Gastroesophageal sphincter (tissue), 4 donors: ENCODE measurements around the gene LRRTM4. TPM values are rescaled to one million over a fixed set of nuclear protein-coding genes. Genes with fewer than 3 reads are reported as not detected.

Source experiments
- ATAC-seq: fragments of 150-250 bp; one replicate; pipeline ENCODE4 v1.9.1; 2016; ENCODE audit warnings: mild to moderate bottlenecking, moderate library complexity
- H3K27ac ChIP-seq, 4 donors: fragments of 200-600 bp; sonication (generic) in 3 of 4; 1 replicate in 3 of 4; 2 replicates in 1 of 4; pipeline ENCODE4 v1.5.1; 2016 to 2019
- H3K27me3 ChIP-seq: fragments of 200-600 bp; sonication (generic); one replicate; pipeline ENCODE4 v1.5.1; 2019
- H3K36me3 ChIP-seq, 2 donors: fragments of 200-600 bp; sonication (generic); one replicate each; pipeline ENCODE4 v1.5.1; 2019; ENCODE audit warnings: control low read depth in 1 of 2
- H3K4me1 ChIP-seq, 3 donors: fragments of 200-600 bp; sonication (generic); 1 replicate in 2 of 3; 2 replicates in 1 of 3; pipeline ENCODE4 v1.5.1; 2016 to 2019; ENCODE audit warnings: control low read depth in 2 of 3
- H3K4me3 ChIP-seq, 2 donors: fragments of 200-600 bp; sonication (generic); one replicate each; pipeline ENCODE4 v1.5.1; 2019; ENCODE audit warnings: mild to moderate bottlenecking in 1 of 2, moderate library complexity in 1 of 2
- H3K9me3 ChIP-seq, 3 donors: fragments of 200-600 bp; sonication (generic); one replicate each; pipeline ENCODE4 v1.5.1; 2017 to 2019; ENCODE audit warnings: control low read depth in 2 of 3
- CTCF ChIP-seq, 4 experiments: fragments of 200-600 bp in 2 of 4; fragments of 450-650 bp in 2 of 4; sonication (generic) in 1 of 4; IDR thresholded peaks; one replicate each; pipeline ENCODE4 v1.5.1; 2017 to 2019; ENCODE audit warnings: antibody characterized with exemption in 4 of 4, mild to moderate bottlenecking in 2 of 4, moderate library complexity in 2 of 4
- EP300 ChIP-seq: sonication (generic); formaldehyde crosslinking; IDR thresholded peaks from one replicate; pipeline ENCODE4 v1.6.1; 2017; ENCODE audit warnings: antibody characterized with exemption, mild to moderate bottlenecking
- POLR2A ChIP-seq, 2 donors: fragments of 450-650 bp; IDR thresholded peaks; one replicate each; pipeline ENCODE4 v1.6.1; 2017; ENCODE audit warnings: antibody characterized with exemption in 2 of 2, mild to moderate bottlenecking in 2 of 2, moderate library complexity in 1 of 2
- POLR2AphosphoS5 ChIP-seq: sonication (generic); formaldehyde crosslinking; IDR thresholded peaks from one replicate; pipeline ENCODE4 v1.6.1; 2017; ENCODE audit warnings: antibody characterized with exemption
- WGBS, 2 donors: methylation state at CpG; one replicate each; pipeline ENCODE4 v1.1.5; 2018; ENCODE audit warnings: low coverage in 1 of 2; 5-methylcytosine and 5-hydroxymethylcytosine counted together
- total RNA-seq, 4 donors: library from RNA; depleted of rRNA; stranded (reverse); fragments of >200 nt; gene quantifications; one replicate each; pipeline ENCODE4 v1.1.0, GENCODE V29; 2016

Gene LRRTM4
- total RNA-seq, 4 donors from 2014 or later = 0.12 to 0.30 (median 0.27) TPM; not detected in 1

DNA sequence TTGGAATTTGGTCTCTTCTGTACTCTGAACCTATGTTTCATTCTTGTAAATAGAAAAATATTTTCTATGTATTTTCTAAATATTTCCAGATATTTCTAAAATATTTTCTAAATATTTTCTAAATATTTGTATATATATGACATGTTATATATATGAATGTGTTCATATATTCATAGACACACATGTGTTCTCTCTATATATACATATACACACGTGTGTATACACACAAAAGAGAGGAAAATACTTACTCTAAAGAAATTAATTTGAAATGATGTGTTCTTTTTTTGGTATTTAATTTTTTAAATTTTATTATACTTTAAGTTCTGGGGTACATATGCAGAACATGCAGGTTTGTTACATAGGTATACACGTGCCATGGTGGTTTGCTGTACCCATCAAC is 589.6 kb downstream of the LRRTM4 start:
- Histone ChIP-seq H3K27ac (no peak overlapping the region), H3K9me3 (no peaks in the 10 kb centered on the region), H3K27me3 (no peaks in the 10 kb centered on the region), H3K36me3 (no peaks in the 10 kb centered on the region), H3K4me1 (no peaks in the 10 kb centered on the region), H3K4me3 (no peak overlapping the region)
- WGBS, 2 donors = 83 to 93% methylated on average over 1 to 2 of the region's 2 CpGs
- no peak for ATAC-seq
- TF ChIP-seq CTCF (IDR thresholded peaks at IDR 0.05) (no peak), POLR2AphosphoS5 (no peak), EP300 (no peak), POLR2A (IDR thresholded peaks at IDR 0.05) (no peak)

DNA sequence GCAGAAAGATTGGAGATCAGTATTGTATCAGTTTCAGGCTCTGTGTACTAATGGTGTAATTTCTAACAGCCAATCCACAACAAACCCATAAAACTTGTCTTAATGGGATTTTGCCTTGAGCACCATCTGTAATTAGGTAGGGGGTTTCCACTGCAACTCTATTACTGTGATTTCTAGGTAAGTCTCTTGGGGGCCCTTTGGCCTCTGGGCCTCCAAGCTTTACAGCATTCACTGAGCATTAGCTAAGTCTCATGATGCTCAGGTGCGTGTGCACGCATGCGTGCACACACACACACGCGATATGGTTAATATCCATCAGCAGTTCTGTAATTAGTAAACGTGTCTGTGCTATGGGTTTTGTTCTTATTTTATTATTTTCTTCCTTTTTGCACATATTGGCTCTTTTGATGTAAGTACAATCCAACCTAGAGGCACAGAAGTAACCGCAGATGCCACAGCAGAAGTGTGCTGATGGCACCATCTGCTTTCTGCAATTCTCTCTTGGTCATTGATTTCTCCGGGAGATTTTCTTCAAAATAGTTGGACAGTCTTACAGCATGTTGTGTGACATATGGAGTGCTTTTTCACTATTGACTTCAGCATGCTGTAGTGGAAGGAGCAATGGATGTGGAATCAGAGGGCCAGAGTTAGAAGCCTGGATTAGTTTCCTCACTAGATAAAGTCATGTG is 592.0 kb downstream of the LRRTM4 start:
- Histone ChIP-seq H3K27me3 (no peaks in the 10 kb centered on the region), H3K4me1 (no peaks in the 10 kb centered on the region), H3K4me3 (no peak overlapping the region), H3K36me3 (no peaks in the 10 kb centered on the region), H3K9me3 (no peaks in the 10 kb centered on the region), H3K27ac (no peak overlapping the region)
- WGBS, 2 donors = 91 to 94% methylated on average over 7 to 8 of the region's 8 CpGs
- TF ChIP-seq POLR2AphosphoS5 (no peak), CTCF (IDR thresholded peaks at IDR 0.05) (no peak), POLR2A (IDR thresholded peaks at IDR 0.05) (no peak), EP300 (no peak)
- no peak for ATAC-seq

DNA sequence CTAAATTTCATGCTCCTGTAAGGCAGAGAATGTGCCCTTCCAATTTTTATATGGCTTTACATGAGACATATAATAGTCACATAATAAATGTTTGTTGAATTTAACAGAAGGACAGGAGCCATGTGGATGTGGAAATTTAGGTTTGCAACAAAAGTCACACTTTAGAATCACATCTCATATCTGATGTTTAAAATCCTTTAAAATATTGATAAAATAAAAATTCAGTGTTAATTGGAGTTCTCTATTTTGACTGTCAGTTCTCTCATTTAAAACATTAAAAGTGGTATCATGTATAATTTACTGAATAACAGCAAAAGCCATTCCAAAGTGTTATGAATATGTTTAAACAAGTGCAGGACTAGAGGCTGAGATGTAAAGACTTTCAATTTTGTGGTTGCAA is 594.1 kb downstream of the LRRTM4 start:
- H3K36me3 ChIP-seq = no peaks in the 10 kb centered on the region
- TF ChIP-seq CTCF (IDR thresholded peaks at IDR 0.05) (no peak), POLR2AphosphoS5 (no peak), EP300 (no peak), POLR2A (IDR thresholded peaks at IDR 0.05) (no peak)
- no peak overlapping the region for H3K4me3 ChIP-seq
- H3K9me3 ChIP-seq = no peaks in the 10 kb centered on the region
- H3K27me3 ChIP-seq = no peaks in the 10 kb centered on the region
- no peaks in the 10 kb centered on the region for H3K4me1 ChIP-seq
- ATAC-seq = no peak
- no peak overlapping the region for H3K27ac ChIP-seq

- no peaks in the 10 kb centered on the region for H3K9me3 ChIP-seq
- no peak for TF ChIP-seq POLR2AphosphoS5
- TF ChIP-seq EP300 = no peak
- TF ChIP-seq CTCF (IDR thresholded peaks at IDR 0.05) = no peak
- TF ChIP-seq POLR2A (IDR thresholded peaks at IDR 0.05) = no peak
- H3K4me1 ChIP-seq = no peaks in the 10 kb centered on the region
- H3K36me3 ChIP-seq = no peaks in the 10 kb centered on the region
- H3K4me3 ChIP-seq = no peak overlapping the region
- no peak overlapping the region for H3K27ac ChIP-seq
- 75 to 92% methylated on average over 2 of the region's 2 CpGs for WGBS, 2 donors
- ATAC-seq = no peak
- H3K27me3 ChIP-seq = no peaks in the 10 kb centered on the region
Measured at GRCh38 chr2:76921006-76921405, 601.2 kb downstream of the LRRTM4 start.

DNA sequence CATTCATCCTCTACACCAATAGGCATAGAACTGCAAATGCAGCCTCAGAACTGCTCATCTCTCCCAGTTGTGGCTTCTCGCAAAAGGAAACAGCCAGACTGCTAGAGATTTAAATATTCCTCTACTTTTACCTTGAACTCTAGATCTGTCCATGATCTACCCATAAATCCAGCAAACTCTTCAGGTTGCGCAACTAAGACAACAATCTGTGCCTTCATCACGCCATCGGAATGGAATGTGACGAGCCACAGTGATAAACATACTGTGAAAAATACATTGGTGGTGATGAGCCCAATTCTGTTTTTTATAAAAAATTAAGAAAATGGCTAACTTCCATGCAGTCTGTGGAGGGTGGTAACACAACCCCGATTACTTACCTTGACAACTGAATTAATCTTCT is 626.7 kb downstream of the LRRTM4 start:
- WGBS, 2 donors = 81 to 83% methylated on average over 6 of the region's 6 CpGs
- ATAC-seq = no peak
- TF ChIP-seq POLR2AphosphoS5 (no peak), EP300 (no peak), CTCF (IDR thresholded peaks at IDR 0.05) (no peak), POLR2A (IDR thresholded peaks at IDR 0.05) (no peak)

More for the DNA sequence above, 626.7 kb downstream of the LRRTM4 start:
- no peaks in the 10 kb centered on the region for H3K27me3 ChIP-seq
- H3K36me3 ChIP-seq = no peaks in the 10 kb centered on the region
- H3K4me1 ChIP-seq = no peaks in the 10 kb centered on the region
- H3K9me3 ChIP-seq = no peaks in the 10 kb centered on the region
- no peak overlapping the region for H3K27ac ChIP-seq
- H3K4me3 ChIP-seq = no peak overlapping the region
